HG03521 (cell line): ENCODE data around the gene USP36.
"Not testable (repeated sequence)": the region's sequence is repeated elsewhere in the genome, so short reads cannot be mapped to it uniquely, and the experiment has no call there.

ENCODE experiments used
- ATAC-seq: cut with Tn5 transposase; IDR thresholded peaks from one replicate; pipeline ENCODE4 v1.9.1; 2021; ENCODE audit warnings: mild to moderate bottlenecking, moderate library complexity; ENCODE audit not compliant: unreplicated experiment

The USP36 gene

GRCh38 chr17:78873519-78874340 lies 33.1 kb upstream of the USP36 start:
- no peak for ATAC-seq

GRCh38 chr17:78872486-78872885 lies 31.9 kb upstream of the USP36 start:
- no peak for ATAC-seq

- ATAC-seq: no peak
These were observed 30.0 kb upstream of the USP36 start for GRCh38 chr17:78870621-78871020.

GRCh38 chr17:78868391-78868790 lies 27.8 kb upstream of the USP36 start:
- no peak for ATAC-seq

- not testable (repeated sequence) for ATAC-seq
These were observed 26.4 kb upstream of the USP36 start for GRCh38 chr17:78867046-78867445.

GRCh38 chr17:78865682-78866390 lies 25.2 kb upstream of the USP36 start:
- ATAC-seq: no peak

- ATAC-seq: no peak
These were observed 23.5 kb upstream of the USP36 start for GRCh38 chr17:78864117-78864516.

- ATAC-seq: no peak
These were observed 21.7 kb upstream of the USP36 start for GRCh38 chr17:78862073-78863023.

- no peak for ATAC-seq
These were observed 20.6 kb upstream of the USP36 start for GRCh38 chr17:78861229-78861628.

- ATAC-seq: no peak
These were observed 18.4 kb upstream of the USP36 start for GRCh38 chr17:78859051-78859450.

- ATAC-seq: no peak
These were observed 16.7 kb upstream of the USP36 start for GRCh38 chr17:78857266-78857665.

- no peak for ATAC-seq
These were observed 15.0 kb upstream of the USP36 start for GRCh38 chr17:78855561-78856165.

- ATAC-seq: no peak
These were observed 13.9 kb upstream of the USP36 start for GRCh38 chr17:78854508-78854907.

GRCh38 chr17:78853926-78854394 lies 13.3 kb upstream of the USP36 start:
- ATAC-seq: no peak

GRCh38 chr17:78852709-78853121 lies 12.1 kb upstream of the USP36 start:
- no peak for ATAC-seq

- ATAC-seq: no peak
These were observed 8.4 kb upstream of the USP36 start for GRCh38 chr17:78849026-78849425.

GRCh38 chr17:78847052-78847451 lies 6.4 kb upstream of the USP36 start:
- ATAC-seq: no peak

- ATAC-seq: no peak
These were observed 3.8 kb upstream of the USP36 start for GRCh38 chr17:78844301-78845005.

GRCh38 chr17:78842881-78843565 lies 2.4 kb upstream of the USP36 start:
- ATAC-seq: no peak

GRCh38 chr17:78840530-78840779 lies 159 bp downstream of the USP36 start:
- ATAC-seq: no peak
